Measurements from ENCODE around the gene MUC5B. TPM values are rescaled to one million over a fixed set of nuclear protein-coding genes. Genes with fewer than 3 reads are reported as not detected.

Gene MUC5B
- total and polyA plus RNA-seq, 2 donors (not counting 1 experiment from before 2014, with no cell fraction given): not detected

GRCh38 chr11:1223346-1224110 lies 662 bp downstream of the MUC5B start:
- Histone ChIP-seq H3K27ac (ENCODE audit: low read length in 2 of 2) (no peak overlapping the region), H3K9ac (ENCODE audit: low read length) (no peak overlapping the region), H4K20me1 (ENCODE audit: control insufficient read depth, insufficient read depth, low read length, poor library complexity, severe bottlenecking) (no peaks in the 10 kb centered on the region), H3K79me2 (ENCODE audit: control insufficient read depth, insufficient read depth, low read length) (no peaks in the 10 kb centered on the region), H3K4me2 (replicated peaks; ENCODE audit: low read depth, low read length, poor library complexity, severe bottlenecking) (no peak overlapping the region), H3K9me3 (ENCODE audit: control extremely low read depth in 1 of 3, control insufficient read depth in 2 of 3, insufficient read depth in 1 of 3, low read length in 2 of 3) (no peaks in the 10 kb centered on the region), H3K27me3 (replicated peaks in 1 of 4; ENCODE audit: control extremely low read depth in 1 of 4, control insufficient read depth in 3 of 4, insufficient read depth in 4 of 4, low read length in 3 of 4) (peaks cover 0 to 2% (median 0%) of the 10 kb centered on the region in 4 experiments), H3K4me1 (ENCODE audit: control insufficient read depth in 2 of 2, insufficient read depth in 2 of 2, low read length in 2 of 2) (no peaks in the 10 kb centered on the region), H3K4me3 (ENCODE audit: control extremely low read depth in 1 of 5, extremely low read depth in 1 of 5, insufficient read depth in 1 of 5, low read depth in 2 of 5, low read length in 4 of 5) (no peak overlapping the region), H3K36me3 (replicated peaks in 1 of 2; ENCODE audit: control extremely low read depth in 1 of 2, control insufficient read depth in 1 of 2, extremely low read depth in 1 of 2, insufficient read depth in 2 of 2, low read length in 1 of 2) (no peaks in the 10 kb centered on the region), H2AFZ (ENCODE audit: insufficient read depth, low read depth, low read length, poor library complexity, severe bottlenecking) (no peak overlapping the region)
- ChIA-PET POLR2A (no interaction called here), CTCF (no interaction called here)
- H3K4me3 Mint-ChIP-seq: no peak overlapping the region
- no peak for ATAC-seq (ENCODE audit: low read depth)
- TF ChIP-seq CTCF (IDR thresholded peaks at IDR 0.05) (no peak), EZH2 (IDR thresholded peaks at IDR 0.05; ENCODE audit: borderline replicate concordance, insufficient read depth, low read depth, low read length, poor library complexity, severe bottlenecking) (no peak)
- no peaks in the 10 kb centered on the region for H3K4me1 Mint-ChIP-seq
- H3K27ac Mint-ChIP-seq: no peak overlapping the region
- intact Hi-C loops (cut with micrococcal nuclease): no loop called here
- no peak for DNase-seq
- no peaks in the 10 kb centered on the region for H3K9me3 Mint-ChIP-seq (ENCODE audit: insufficient read depth)
- WGBS (ENCODE audit: insufficient coverage): 78% methylated on average over 21 of the region's 22 CpGs
- H3K27me3 Mint-ChIP-seq: peaks cover 8% of the 10 kb centered on the region

GRCh38 chr11:1224111-1224490 lies 1.2 kb downstream of the MUC5B start:
- no peak overlapping the region for H3K4me3 ChIP-seq (ENCODE audit: control extremely low read depth in 1 of 5, extremely low read depth in 1 of 5, insufficient read depth in 1 of 5, low read depth in 2 of 5, low read length in 4 of 5)
- peaks cover 8% of the 10 kb centered on the region for H3K27me3 Mint-ChIP-seq
- DNase-seq (no peak), ATAC-seq (ENCODE audit: low read depth) (no peak)
- intact Hi-C loops (cut with micrococcal nuclease): no loop called here
- H2AFZ ChIP-seq (ENCODE audit: insufficient read depth, low read depth, low read length, poor library complexity, severe bottlenecking): no peak overlapping the region
- H3K4me2 ChIP-seq (replicated peaks; ENCODE audit: low read depth, low read length, poor library complexity, severe bottlenecking): no peak overlapping the region
- no peak overlapping the region for H3K27ac ChIP-seq (ENCODE audit: low read length in 2 of 2)
- no peak for TF ChIP-seq CTCF (IDR thresholded peaks at IDR 0.05)
- TF ChIP-seq EZH2 (IDR thresholded peaks at IDR 0.05; ENCODE audit: borderline replicate concordance, insufficient read depth, low read depth, low read length, poor library complexity, severe bottlenecking): no peak
- no peaks in the 10 kb centered on the region for H3K9me3 ChIP-seq (ENCODE audit: control extremely low read depth in 1 of 3, control insufficient read depth in 2 of 3, insufficient read depth in 1 of 3, low read length in 2 of 3)
- no peak overlapping the region for H3K27ac Mint-ChIP-seq
- no peaks in the 10 kb centered on the region for H3K9me3 Mint-ChIP-seq (ENCODE audit: insufficient read depth)
- CTCF ChIA-PET: no interaction called here
- peaks cover 0 to 2% (median 0%) of the 10 kb centered on the region in 4 experiments for H3K27me3 ChIP-seq (replicated peaks in 1 of 4; ENCODE audit: control extremely low read depth in 1 of 4, control insufficient read depth in 3 of 4, insufficient read depth in 4 of 4, low read length in 3 of 4)
- H3K36me3 ChIP-seq (replicated peaks in 1 of 2; ENCODE audit: control extremely low read depth in 1 of 2, control insufficient read depth in 1 of 2, extremely low read depth in 1 of 2, insufficient read depth in 2 of 2, low read length in 1 of 2): no peaks in the 10 kb centered on the region
- no peaks in the 10 kb centered on the region for H4K20me1 ChIP-seq (ENCODE audit: control insufficient read depth, insufficient read depth, low read length, poor library complexity, severe bottlenecking)
- no peak overlapping the region for H3K9ac ChIP-seq (ENCODE audit: low read length)
- no peaks in the 10 kb centered on the region for H3K4me1 ChIP-seq (ENCODE audit: control insufficient read depth in 2 of 2, insufficient read depth in 2 of 2, low read length in 2 of 2)
- POLR2A ChIA-PET: no interaction called here
- H3K4me3 Mint-ChIP-seq: no peak overlapping the region
- no peaks in the 10 kb centered on the region for H3K79me2 ChIP-seq (ENCODE audit: control insufficient read depth, insufficient read depth, low read length)
- no peaks in the 10 kb centered on the region for H3K4me1 Mint-ChIP-seq
- WGBS (ENCODE audit: insufficient coverage): 65% methylated on average over 6 of the region's 7 CpGs

Data from B cell (primary cell).